NCI-H345 treated with DMSO at 0.1 percent for 48 hours (cell line): ENCODE measurements around the gene WIPF2.

Experiments used
- DNase-seq: peaks from one replicate; lab custom pipeline; 2025; ENCODE audit not compliant: unreplicated experiment; lab: John Stamatoyannopoulos, UW

The WIPF2 gene, protein sequence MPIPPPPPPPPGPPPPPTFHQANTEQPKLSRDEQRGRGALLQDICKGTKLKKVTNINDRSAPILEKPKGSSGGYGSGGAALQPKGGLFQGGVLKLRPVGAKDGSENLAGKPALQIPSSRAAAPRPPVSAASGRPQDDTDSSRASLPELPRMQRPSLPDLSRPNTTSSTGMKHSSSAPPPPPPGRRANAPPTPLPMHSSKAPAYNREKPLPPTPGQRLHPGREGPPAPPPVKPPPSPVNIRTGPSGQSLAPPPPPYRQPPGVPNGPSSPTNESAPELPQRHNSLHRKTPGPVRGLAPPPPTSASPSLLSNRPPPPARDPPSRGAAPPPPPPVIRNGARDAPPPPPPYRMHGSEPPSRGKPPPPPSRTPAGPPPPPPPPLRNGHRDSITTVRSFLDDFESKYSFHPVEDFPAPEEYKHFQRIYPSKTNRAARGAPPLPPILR

DNA sequence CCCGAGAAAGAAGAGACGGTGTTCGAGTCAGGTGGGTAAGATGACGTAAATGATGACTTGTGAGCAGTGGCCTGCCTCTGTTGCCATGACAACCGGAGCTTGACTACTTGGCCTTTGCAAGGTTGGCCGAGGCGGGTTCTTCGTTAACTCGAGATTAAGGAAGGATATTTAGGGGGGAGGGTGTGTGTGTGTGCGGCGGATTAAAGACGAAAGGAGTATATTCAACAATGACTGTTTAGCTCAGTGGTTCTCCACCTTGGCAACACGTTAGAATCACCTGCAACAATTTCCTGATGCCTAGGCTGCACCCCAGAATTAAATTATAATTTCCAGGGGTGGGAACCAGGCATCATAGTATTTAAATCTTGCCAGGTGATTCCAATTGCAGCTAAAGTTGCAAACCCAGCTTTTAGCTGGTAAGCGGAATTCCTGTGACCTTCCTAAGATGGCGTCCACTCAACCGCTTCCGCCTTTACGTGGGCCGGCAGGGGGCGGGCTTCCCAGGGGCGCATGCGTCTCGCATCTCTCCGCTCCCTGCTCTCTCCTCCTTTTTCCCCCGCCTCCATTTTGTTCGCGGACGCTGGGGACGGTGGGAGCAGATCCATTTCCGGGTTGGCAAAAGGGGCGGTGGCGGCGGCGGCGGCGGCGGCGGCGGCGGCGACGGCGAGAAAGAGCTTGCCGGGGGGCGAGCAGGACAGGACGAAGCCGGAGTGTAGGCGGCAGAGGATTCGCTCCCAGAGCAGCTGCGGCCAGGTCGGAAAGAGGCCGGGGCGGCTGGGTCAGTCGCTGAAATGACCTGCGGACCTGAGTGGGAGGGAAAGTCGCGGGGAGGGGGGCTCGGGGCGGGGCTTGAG, at the start of gene WIPF2:
WIPF2 (plus strand) TSS at position 565 of the 854 bp plus-strand sequence. CDS start 37,156 bp downstream, outside the sequence.
- DNase-seq, result peak; percentile 93

DNA sequence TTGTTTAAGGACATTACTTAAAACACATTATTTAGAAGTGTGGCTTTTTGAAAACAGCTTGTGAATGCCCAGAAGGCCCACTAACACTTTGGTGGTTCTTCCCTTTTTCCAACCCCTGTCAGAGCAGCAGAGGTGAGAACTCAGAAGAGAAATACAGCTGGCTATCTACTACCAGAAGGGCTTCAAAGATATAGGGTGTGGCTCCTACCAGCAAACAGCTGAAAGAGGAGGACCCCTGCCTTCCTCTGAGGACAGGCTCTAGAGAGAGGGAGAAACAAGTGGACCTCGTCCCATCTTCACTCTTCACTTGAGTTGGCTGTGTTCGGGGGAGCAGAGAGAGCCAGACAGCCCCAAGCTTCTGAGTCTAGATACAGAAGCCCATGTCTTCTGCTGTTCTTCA, 48.8 kb upstream of the WIPF2 start:
- no peak for DNase-seq

DNA sequence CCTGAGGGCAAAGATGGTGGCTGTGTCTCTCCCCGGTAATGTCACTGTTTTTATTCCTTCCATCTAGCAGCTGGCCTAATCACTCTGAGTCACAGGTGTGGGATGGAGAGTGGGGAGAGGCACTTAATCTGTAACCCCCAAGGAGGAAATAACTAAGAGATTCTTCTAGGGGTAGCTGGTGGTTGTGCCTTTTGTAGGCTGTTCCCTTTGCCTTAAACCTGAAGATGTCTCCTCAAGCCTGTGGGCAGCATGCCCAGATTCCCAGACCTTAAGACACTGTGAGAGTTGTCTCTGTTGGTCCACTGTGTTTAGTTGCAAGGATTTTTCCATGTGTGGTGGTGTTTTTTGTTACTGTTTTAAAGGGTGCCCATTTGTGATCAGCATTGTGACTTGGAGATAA, 47.4 kb upstream of the WIPF2 start:
- DNase-seq, result no peak

DNA sequence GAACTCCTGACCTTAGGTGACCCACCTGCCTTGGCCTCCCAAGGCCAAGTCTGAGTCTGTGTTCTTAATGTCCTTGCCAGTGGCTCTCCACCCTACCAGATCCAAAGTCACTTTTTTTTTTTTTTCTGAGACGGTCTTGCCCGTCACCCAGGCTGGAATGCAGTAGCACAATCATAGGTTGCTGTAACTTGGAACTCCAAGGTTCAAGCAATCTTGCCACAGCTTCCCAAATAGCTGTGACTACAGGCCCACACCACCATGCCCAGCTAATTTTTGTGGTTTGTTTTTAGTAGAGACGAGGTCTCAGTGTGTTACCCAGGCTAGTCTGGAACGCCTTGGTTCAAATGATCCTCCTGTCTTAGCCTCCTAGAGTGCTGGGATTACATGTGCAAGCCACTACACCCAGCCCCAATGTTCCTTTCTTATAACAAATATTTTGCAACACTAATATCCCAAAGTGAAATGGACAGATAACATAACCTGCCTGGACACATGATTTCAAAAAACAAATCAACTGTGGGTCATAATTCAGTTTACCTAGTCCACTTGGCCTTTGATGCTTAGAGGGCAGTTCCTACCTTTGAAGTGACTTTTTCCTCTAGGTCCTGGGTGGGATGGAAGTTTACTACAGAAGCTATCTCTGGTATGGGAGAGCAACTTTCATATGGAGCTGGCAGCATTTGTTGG, 45.9 kb upstream of the WIPF2 start:
- DNase-seq, result no peak

DNA sequence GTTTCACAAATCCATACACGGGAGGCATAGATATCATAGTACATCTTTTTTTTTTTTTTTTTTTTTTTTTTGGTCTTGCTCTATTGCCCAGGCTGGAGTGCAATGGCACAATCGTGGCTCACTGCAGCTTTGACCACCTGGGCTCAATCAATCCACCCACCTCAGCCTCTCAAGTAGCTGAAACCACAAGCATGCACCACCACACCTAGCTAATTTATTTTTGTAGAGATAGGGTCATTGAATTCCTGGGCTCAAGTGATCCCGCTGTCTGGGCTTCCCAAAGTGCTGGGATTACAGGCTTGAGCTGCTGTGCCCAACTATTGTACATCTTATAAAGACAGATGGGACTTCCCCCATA, 45.3 kb upstream of the WIPF2 start:
- DNase-seq, result no peak

DNA sequence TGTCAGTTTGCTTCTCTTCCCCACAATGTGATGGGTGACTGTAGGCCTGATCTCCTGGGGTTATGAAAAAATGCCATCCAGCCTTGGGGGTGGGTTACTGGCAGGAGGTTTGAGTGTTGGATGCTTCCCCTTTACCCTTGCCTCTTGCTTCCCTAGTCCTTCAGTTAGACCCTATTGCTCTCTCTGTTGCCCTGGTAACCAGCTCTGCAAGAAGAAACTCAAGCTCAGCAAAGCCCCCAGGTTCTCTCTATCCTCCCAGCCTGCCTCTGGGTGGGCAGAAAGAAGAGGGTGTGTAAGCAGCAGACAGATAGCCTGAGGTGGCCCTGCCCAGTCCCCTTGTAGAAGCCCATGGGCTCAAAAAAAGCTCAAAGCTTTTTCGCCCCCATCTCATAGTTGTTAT, 44.6 kb upstream of the WIPF2 start:
- no peak for DNase-seq

DNA sequence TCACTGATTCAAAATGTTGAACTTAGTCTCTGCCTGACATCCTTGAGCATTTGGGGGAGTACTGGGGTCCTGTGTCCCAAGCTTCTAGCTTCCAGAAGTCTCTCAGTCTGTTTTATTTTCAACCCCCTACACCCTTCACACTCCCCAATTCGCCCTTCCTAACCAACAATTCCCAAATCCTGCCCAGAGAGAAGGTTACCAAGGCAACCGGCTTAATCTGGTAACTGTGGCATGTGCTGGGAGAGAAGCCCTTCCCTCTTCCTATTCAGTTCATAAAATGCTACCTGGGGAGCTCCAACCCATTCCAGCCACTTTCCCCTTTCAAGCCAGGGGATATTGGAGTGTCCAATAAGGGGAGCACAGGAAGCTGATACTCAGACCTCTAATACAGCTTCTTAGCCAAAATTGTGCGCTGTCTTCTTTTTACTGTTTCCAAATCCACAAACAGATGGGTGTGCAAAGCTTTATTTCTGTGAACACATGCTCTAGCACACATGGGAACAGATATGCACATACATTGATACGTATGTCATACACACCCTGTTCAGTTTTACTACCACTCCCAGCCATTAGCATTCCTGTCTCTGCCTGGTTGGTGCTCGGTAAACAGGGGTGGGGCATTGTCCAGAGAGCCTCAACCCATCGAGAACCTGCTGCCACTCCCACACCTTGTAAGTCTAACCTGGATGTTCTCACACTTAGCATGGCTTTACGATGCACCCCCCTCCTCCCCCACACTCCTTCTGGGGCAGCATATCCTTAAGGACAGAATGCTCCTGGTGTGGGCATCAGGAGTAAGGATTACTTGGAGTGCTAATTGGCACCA, 43.0 kb upstream of the WIPF2 start:
- DNase-seq, result no peak

DNA sequence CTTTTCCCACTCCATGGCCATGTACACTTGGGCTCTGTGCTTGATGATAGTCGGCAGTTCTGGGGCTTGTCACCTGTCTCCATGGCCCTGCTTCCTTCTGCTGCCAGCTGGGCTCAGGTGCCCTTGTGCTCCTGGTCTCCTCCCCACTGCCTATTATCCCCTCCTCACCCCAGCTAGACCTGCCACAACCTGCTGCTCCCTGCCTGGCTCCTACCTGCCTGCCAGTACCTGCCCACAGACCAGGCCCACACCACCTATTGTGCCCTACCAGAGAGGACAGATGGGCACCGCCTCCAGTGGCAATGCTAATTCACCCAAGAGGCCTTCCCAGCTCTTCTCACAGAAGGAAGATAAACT, 42.4 kb upstream of the WIPF2 start:
- peak; percentile 46 for DNase-seq

DNA sequence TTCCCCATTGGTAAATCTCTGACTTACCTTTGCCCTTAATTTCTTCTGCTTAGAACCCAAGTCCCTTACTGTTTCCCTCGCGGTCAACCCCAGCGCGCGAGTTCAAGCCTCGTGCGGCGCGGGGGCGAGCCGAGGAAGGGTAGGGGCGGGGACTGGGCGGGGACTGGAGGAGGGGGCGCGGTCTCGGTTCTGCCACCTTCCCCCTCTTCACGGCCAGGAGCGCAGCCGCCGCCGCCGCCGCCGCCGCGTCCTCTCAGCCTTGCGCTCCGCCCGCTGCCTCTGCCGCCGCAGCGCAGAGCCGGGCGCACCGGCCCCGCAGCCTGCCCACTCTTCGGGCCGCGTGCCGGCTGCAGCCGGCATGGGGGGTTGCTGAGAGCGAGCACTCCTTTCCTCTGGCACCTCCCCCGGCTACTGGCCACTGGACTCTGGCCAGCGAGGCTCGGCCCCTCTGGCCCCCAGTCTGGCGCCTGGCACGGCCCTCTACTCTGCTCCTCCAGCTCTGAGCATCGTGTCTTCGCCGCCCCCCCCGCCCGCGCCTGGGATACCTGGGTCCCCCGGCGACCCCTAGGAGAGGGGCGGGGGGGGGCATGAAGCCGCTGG, 41.7 kb upstream of the WIPF2 start, which contains the start of gene RAPGEFL1:
RAPGEFL1 (plus strand) TSS at position 196 of the 600 bp plus-strand sequence; CDS start at position 588, 392 bp downstream.
- peak; percentile 28 for DNase-seq

DNA sequence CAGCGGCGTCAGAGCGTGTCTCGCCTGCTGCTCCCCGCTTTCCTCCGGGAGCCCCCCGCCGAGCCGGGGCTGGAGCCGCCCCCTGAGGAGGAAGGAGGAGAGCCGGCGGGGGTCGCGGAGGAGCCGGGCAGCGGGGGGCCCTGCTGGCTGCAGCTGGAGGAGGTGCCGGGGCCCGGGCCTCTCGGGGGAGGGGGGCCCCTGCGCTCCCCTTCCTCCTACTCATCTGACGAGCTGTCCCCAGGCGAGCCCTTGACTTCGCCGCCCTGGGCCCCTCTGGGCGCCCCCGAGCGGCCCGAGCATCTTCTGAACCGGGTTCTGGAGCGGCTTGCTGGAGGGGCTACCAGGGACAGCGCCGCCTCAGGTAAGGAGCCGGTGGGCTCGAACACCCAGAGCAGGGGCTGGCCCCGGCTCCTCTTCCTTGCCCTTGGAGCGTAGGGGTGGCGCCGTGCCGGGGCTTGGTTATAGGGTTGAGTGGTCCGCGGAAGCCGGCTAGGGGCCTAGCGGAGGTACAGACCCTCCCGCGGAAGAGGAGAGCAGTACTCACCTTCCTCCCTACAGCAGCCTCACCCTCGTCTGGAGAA, 41.0 kb upstream of the WIPF2 start:
- DNase-seq, result no peak

DNA sequence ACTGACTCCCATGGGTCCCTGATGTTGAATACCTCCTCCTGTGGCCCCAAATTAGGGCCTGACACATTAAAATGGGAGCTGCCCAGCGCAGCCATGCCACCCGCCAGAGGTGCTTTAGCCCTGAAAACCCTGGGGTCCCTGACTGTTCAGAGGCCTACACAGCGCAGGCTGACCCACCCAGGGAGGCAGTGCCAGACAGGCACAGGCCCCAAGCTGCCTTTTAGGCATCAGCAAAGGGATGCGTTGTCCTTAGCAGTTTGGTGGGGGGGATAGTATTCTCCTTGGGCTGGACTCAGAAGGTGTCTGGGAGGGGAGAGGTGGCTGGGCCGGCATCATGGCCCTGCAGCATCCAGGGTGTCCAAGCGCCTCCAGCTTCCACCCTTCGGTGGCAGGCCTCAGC, 40.4 kb upstream of the WIPF2 start:
- no peak for DNase-seq

DNA sequence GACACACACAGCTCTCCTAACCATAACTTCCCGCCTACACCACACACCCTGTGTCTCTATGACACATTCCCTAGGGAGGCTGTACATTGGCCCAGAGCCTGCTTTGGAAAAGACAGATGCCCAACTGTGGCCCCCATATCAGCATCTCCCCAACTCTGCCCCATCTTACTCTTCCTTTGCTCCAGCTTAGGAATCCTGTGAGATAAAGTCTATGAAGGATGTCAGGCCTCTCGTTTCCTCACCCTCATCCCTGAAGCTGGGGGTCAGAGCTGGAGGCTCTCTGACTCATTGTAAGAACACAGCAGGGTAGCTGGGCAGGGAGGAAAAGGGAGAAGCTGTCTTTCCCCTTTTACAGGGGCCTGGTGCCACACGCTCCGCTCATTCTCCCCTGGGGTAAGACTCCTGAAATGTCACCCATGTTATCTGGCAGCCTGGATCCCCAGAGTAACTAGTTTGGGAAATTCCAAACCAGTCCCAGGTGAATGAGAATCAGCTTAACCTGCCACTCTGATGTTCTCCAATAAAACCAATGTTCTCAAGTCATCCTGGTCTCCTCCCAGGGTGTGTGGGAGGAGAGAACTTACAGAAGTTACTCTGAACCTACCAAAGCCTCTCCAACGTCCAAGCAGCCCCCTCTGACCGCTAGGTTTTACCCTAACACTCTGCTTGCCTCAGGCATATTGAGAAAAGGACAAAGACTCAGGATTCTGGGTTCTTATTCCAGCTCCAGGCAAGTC, 39.0 kb upstream of the WIPF2 start:
- DNase-seq, result no peak

DNA sequence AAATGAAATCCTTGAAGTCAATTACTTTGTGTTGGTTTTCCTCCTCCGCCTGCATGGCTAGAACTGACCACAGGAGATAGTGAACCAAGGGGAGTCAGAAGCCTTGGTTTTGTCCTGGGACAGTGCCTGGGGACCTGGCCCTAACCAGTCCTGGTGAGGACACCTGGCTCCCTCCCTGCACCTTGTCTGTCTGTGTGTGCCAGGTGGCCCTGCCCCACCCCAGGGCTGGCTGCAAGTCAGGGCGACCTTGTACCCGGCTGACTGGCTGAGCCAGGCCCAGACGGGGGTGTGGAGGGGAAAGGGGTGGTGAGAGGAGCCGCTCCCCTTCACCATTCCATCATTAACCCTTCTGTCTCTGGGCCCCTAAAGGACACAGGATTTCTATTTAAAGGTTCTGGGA, 38.4 kb upstream of the WIPF2 start:
- DNase-seq, result no peak

DNA sequence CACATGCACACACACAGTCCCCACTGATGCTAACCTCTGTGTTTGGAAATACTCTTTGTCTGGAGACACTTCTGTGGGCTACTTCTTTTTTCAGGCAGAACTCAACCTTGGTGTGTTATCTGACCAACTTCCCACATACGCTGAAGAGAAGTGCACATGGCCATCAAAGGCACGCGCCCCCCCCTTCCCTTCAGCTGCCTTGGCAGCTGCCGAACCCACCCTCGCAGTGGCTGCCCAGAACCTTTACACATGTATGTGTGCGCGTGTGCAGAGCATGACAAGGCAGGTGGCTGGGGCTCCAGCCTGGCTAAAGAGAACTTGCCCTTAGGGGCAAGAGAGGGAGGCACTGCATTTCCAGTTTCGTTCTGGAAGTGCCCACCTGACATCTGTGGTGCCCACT, 37.9 kb upstream of the WIPF2 start:
- DNase-seq, result no peak

DNA sequence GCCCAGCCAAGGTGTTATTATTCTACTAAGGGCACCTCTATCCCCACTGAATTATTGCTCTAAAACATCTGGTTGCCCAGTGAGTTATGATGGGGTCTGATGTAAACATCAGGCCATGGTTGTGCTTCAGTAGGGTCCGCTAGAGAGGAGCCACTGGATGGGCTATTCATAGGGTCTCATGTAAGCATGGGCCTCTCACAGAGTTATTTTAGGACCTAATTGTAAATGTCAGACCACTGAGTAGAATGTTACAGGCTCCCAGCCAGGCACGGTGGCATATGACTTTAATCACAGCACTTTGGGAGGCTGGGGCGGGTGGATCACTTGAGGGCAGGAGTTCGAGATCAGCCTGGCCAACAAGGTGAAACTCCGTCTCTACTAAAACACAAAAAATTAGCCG, 36.5 kb upstream of the WIPF2 start:
- DNase-seq, result no peak

DNA sequence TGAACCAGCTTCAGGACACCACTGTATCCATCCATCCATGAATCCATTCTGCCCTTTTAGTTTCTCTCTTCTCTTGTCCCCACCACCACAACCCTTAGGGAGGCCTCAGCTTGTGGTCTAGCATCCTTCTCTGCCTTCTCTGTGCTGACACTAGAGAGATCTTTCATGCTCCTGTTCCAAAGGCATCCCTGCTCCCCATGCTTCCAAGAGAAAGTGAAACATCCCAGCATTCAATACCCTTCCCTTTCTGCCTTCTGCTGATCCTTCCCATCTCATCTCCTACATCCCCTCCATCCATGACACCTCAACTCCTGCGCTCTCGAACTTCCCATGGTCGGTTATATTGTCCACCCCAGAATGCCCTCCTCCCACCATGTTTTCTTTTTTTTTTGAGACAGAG, 31.9 kb upstream of the WIPF2 start:
- no peak for DNase-seq

DNA sequence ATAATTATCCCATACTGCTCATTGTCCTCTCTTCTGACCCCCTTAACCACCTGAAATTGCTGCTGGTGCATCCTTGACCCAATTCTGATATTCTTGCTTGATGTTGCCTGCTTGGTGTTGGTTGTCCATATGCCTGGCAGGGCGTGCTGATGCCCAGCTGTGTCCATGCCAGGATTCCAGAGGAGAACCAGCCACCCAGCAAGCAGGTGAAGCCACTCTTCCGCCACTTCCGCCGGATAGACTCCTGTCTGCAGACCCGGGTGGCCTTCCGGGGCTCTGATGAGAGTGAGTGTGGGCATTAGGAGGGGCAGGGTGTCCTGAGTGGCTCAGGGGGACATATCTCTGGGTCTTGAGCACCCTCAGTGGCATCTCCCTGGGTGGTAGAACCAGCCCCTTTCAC, 30.4 kb upstream of the WIPF2 start:
- DNase-seq, result no peak

DNA sequence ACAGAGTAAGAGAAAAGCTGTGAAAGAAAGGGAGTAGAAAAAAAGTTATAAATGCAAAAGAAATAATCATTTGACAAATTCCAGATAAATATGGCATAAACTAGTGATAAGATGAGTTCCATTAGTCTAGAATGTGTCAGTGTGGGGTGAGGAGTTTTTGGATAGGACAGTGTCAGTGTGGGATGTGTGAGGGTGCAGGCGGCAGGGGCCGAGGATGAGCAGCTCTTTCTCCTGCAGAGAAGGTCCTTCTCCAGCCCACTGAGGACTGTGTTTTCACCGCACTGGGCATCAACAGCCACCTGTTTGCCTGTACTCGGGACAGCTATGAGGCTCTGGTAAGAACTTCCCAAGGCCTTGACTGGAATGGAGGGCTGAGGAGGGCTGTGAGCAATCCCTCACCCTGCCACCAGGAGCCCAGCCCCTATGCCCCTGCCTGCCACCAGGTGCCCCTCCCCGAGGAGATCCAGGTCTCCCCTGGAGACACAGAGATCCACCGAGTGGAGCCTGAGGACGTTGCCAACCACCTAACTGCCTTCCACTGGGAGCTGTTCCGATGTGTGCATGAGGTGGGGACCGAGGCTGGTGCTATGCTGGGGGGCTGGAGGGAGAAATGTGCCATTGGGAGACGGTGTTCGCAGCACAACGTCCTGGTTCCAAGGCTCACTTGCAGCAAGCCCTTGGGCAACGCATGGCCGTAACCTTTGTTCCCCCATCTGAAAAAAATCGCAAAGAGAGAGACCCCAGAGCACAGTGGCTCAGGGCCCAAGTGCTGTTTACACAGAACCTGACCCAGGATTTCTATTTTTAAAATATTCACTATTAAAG, 28.7 kb upstream of the WIPF2 start:
- DNase-seq, result peak; percentile 49
